Measurements from ENCODE around the gene IL11. TPM values are rescaled to one million over a fixed set of nuclear protein-coding genes. Genes with fewer than 3 reads are reported as not detected.
A peak's percentile ranks its signal among the peaks of the same experiment; 100 is the strongest.

IL11 gene
- total RNA-seq, 1 donor from 2014 or later = 12.0 TPM

- DNase-seq (ENCODE audit: low spot score) = no peak
These were observed 21.0 kb upstream of the IL11 start for GRCh38 chr19:55391191-55391670.

DNA sequence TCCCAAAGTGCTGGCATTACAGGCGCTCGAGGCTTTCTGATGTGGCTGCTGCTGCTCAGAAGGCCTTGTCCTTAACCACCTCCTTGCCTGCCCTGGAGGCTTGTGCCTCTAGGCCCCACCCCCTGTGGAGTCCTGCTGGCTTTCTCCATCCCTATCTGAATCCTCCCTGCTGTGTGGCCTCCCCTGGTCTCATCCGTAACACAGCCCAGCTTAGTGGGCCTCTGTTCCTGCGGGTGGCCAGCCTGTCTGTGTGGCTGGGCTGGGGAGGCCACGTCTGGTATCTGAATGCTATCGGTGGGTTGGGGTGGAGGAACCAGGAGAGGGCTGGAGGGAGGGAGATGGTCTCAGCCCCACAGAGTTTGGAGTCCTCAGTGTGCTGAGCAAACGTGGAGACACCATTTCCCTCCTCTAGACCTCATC, 20.2 kb upstream of the IL11 start:
- no peak for DNase-seq (ENCODE audit: low spot score)

GRCh38 chr19:55389386-55390317, 19.4 kb upstream of the IL11 start:
- no peak for DNase-seq (ENCODE audit: low spot score)

DNA sequence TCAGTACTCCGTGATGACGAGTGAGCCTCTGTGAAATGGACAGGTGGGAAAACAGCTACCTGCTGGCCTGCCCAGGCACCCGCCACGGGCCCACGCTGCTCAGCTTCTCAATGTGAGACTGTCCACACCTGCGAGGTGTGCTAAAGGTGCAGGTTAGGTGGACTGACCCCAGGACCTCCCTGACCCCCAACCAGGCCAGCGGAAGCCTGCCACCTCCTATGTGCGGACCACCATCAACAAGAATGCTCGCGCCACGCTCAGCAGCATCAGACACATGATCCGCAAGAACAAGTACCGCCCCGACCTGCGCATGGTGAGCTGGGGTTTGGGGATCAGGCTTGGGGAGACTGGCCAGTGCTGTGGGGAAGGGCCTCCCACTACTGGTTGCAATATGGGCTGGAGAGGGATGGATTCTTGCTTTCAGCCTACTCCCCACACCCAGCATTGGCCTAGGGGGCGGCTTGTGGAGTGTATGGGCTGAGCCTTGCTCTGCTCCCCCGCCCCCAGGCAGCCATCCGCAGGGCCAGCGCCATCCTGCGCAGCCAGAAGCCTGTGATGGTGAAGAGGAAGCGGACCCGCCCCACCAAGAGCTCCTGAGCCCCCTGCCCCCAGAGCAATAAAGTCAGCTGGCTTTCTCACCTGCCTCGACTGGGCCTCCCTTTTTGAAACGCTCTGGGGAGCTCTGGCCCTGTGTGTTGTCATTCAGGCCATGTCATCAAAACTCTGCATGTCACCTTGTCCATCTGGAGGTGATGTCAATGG, 17.7 kb upstream of the IL11 start:
- no peak for DNase-seq (ENCODE audit: low spot score)

- DNase-seq (ENCODE audit: low spot score) = no peak
These were observed 16.3 kb upstream of the IL11 start for GRCh38 chr19:55386493-55386971.

DNA sequence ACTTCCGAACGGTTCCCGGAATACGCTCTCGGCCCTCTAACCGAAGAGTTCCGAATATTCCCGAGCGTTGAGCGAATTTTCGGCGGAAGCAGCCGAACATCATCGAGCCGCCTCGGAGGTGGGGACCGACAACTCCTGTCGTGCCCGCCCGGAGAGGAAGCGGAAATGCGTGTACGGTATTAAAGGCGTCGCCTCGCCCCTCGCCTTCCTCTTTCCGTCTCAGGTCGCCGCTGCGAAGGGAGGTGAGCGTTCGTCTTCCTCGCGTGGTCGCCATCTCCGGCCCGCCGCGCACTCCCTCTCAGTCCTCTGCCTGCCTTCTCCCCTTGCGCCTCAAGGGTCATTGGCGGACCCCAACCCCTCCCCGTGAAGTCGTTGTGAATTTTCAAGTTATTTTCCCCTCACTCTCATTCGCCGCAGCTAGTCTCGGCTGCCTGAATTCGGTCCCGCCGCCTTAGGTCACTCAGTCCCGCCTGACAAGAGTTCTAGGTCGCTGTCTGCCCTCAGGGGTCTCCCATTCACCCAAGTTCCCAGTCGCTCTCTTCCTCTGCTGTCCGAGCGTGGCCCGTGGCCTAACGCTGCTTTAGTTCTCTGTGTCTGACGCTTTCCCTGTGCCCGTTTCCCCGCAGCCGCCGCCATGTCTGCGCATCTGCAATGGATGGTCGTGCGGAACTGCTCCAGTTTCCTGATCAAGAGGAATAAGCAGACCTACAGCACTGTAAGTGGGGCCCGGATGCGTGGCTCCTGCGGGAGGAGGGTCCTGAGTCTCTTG, 15.6 kb upstream of the IL11 start, which contains the start of gene RPL28:
RPL28 (plus strand) TSS at position 209 of the 769 bp plus-strand sequence; CDS start at position 635, 426 bp downstream.
- peak; percentile 100 for DNase-seq (ENCODE audit: low spot score)

- DNase-seq (ENCODE audit: low spot score) = peak; percentile 99
These were observed 14.9 kb upstream of the IL11 start for GRCh38 chr19:55384920-55385723.

DNA sequence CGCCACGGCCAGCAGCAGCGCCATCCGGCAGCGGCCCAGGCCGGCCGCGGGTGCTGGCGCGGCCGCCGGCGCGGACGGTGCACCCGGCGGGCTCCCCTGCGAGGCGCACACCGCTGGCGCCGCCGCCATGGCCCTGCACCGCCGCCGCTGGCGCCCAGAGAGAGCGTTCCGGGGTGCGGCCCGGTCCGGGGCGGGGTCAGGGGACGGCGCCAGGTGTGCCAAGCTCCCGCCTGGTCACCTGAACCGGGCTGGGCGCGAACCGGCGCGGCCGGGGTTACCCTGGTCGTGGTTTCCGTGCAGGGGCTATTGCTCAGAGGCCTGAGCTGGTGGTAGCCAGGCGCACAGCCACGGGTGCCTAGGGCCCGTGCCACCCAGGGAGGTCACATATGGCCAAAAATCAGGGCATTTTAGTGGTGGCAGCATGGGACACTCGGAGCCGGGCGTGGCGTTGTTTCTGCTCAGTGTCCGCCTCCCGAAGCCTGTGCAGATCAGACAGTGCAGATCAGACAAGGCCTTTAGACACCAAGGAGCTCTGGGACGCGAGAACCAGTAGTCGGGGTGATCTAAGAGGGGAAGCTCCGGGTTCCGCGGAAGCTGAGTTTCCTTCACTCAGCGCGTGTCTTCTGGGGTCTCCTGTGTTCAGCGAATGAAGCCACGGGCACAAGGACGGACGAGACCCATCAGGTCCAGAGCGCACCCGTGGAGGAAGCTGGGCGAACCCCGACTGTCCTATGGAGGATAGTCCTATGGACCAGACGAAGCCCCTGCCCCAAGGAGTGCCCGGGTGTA, 14.1 kb upstream of the IL11 start, which contains the start of gene TMEM238:
TMEM238 (minus strand) TSS at position 162 of the 789 bp plus-strand sequence; CDS start at position 129, 33 bp downstream.
- no peak for DNase-seq (ENCODE audit: low spot score)

- peak; percentile 53 for DNase-seq (ENCODE audit: low spot score)
These were observed 13.2 kb upstream of the IL11 start for GRCh38 chr19:55383279-55384130.

DNA sequence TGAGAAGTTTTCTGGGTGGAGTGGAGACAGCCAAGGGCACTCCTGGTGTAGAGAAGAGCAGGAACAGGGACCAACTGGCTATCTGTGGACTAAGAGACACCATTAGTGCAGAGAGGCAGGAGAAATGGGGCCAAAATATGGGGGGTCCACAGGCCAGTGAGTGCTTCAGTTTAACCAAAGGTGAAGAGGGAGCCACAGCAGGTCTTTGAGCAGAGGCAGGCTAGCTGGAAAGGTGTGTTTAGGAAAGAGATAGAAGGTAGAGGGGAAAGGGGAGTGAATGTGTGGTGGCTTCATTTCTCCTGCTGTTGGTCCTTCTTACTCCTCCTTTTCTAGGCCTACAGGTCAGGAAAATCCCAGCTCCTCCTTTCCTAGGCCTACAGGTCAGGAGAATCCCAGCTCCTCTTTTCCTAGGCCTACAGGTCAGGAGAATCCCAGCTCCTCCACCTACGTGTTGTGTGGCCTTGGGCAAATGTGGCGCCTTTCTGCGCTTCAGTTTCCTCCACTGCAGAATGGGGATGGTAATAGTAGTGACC, 12.3 kb upstream of the IL11 start:
- DNase-seq (ENCODE audit: low spot score) = no peak

DNA sequence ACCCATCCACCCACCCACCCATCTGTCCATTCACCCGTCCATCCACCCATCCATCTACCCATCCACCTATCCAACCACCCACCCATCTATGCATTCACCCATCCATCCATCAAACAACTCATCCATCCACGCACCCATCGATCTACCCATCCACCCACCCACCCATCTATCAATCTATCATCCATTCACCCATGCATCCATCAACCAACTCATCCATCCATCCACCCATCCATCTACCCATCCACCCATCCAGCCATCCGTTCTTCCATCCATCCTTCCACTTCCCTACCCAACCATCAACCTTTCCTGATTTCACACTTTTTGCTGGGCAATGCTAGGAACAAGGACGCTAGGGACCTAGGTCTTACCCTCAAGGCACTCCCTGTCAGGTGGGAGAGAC, 11.8 kb upstream of the IL11 start:
- DNase-seq (ENCODE audit: low spot score) = no peak

- DNase-seq (ENCODE audit: low spot score) = no peak
These were observed 8.9 kb upstream of the IL11 start for GRCh38 chr19:55379174-55379573.

GRCh38 chr19:55377356-55378131, 7.3 kb upstream of the IL11 start:
- DNase-seq (ENCODE audit: low spot score) = no peak

- DNase-seq (ENCODE audit: low spot score) = peak; percentile 41
These were observed 6.1 kb upstream of the IL11 start, which contains the start of gene TMEM190 for GRCh38 chr19:55376241-55376933. TMEM190 (plus strand) TSS chr19:55376826; CDS start chr19:55376854, 28 bp downstream.

GRCh38 chr19:55373993-55374757, 3.9 kb upstream of the IL11 start:
- no peak for DNase-seq (ENCODE audit: low spot score)

Data from umbilical cord (tissue), 2 donors.